Progenitor cell of endocrine pancreas (in vitro differentiated cells): ENCODE data around the gene CFL1. TPM values are rescaled to one million over a fixed set of nuclear protein-coding genes. Genes with fewer than 3 reads are reported as not detected.

Experiments
- DNase-seq: peaks from one replicate; pipeline ENCODE4 v3.0.0; 2021; ENCODE audit warnings: low spot score; ENCODE audit not compliant: unreplicated experiment
- H3K27ac Mint-ChIP-seq: 2 replicates; pipeline ENCODE4 v1.8.0; 2021; ENCODE audit warnings: mild to moderate bottlenecking, moderate library complexity, mixed read lengths
- H3K27me3 Mint-ChIP-seq: 2 replicates; pipeline ENCODE4 v1.8.0; 2021; ENCODE audit warnings: mixed read lengths
- H3K36me3 Mint-ChIP-seq: 2 replicates; pipeline ENCODE4 v1.8.0; 2022; ENCODE audit warnings: mixed read lengths; ENCODE audit not compliant: insufficient read depth
- H3K4me1 Mint-ChIP-seq: 2 replicates; pipeline ENCODE4 v1.8.0; 2021; ENCODE audit warnings: low read depth, mixed read lengths
- H3K4me3 Mint-ChIP-seq: 2 replicates; pipeline ENCODE4 v1.8.0; 2021; ENCODE audit warnings: low read depth, mild to moderate bottlenecking, moderate library complexity, mixed read lengths
- H3K9me3 Mint-ChIP-seq: 2 replicates; pipeline ENCODE4 v1.8.0; 2021; ENCODE audit warnings: low read depth, mixed read lengths
- total RNA-seq: library from RNA; stranded (reverse); gene quantifications from 2 replicates; pipeline ENCODE4 v1.2.1, GENCODE V29; 2021
- TF ChIP-seq, protein P1 (sequence below): fragments of 200-600 bp; sonication (generic); IDR thresholded peaks from one replicate; pipeline ENCODE4 v1.5.0; 2021; ENCODE audit warnings: antibody characterized with exemption, mild to moderate bottlenecking; ENCODE audit not compliant: unreplicated experiment

CFL1 gene
- total RNA-seq, 1 donor from 2014 or later, result 890 TPM

DNA sequence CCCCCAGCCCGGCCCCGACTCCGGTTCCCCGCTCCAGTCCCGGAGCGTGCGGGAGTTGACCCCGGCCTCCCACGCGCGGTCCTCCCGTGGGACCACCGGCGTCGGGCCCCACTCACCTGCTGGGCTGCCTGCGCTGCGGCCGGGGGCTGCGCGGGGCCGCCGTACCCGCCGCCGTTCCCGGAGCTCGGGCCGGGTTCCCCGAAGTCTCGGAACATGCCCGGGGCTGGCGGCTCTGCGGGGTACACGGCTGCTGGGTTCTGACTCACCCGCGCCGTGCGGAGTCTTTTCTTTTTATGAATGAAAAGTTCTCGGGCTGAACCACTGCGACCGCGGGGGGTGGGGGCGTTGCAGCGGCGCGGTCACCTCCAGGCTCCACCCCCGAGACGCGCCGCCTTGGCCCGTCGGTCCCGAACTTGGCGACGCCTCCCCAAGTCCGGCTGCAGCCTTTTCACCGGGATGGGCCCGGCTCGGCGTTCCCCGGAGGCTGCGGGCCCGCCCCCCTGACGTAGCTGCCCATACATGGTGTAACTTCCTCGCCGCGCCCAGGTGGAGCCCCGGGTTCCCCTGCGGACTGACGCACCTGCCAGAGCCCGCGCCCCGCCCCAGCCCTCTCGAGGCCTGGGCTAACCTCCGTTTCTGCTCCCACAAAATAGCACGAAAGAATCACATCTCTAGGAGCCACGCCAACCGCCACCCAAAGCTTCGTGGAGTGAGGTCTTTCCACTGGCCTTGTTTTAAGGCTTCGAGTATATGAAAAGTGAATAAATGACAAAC is 42.3 kb upstream of the CFL1 start, which contains the start of gene FOSL1:
Gene FOSL1, minus strand, starts transcription at position 264 of the 774 bp plus-strand sequence. Its CDS starts 49 bp downstream, at position 215.
- TF ChIP-seq, protein P1, sequence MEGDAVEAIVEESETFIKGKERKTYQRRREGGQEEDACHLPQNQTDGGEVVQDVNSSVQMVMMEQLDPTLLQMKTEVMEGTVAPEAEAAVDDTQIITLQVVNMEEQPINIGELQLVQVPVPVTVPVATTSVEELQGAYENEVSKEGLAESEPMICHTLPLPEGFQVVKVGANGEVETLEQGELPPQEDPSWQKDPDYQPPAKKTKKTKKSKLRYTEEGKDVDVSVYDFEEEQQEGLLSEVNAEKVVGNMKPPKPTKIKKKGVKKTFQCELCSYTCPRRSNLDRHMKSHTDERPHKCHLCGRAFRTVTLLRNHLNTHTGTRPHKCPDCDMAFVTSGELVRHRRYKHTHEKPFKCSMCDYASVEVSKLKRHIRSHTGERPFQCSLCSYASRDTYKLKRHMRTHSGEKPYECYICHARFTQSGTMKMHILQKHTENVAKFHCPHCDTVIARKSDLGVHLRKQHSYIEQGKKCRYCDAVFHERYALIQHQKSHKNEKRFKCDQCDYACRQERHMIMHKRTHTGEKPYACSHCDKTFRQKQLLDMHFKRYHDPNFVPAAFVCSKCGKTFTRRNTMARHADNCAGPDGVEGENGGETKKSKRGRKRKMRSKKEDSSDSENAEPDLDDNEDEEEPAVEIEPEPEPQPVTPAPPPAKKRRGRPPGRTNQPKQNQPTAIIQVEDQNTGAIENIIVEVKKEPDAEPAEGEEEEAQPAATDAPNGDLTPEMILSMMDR, result no peak
- Mint-ChIP-seq H3K27me3 (peaks cover 73% of the 10 kb centered on the region), H3K4me1 (peaks cover 1% of the 10 kb centered on the region), H3K9me3 (no peaks in the 10 kb centered on the region), H3K4me3 (peak within 1 kb of the TSS; percentile 62), H3K27ac (peak within 1 kb of the TSS; percentile 85), H3K36me3 (no peaks in the 10 kb centered on the region)
- DNase-seq, result peak; percentile 64

DNA sequence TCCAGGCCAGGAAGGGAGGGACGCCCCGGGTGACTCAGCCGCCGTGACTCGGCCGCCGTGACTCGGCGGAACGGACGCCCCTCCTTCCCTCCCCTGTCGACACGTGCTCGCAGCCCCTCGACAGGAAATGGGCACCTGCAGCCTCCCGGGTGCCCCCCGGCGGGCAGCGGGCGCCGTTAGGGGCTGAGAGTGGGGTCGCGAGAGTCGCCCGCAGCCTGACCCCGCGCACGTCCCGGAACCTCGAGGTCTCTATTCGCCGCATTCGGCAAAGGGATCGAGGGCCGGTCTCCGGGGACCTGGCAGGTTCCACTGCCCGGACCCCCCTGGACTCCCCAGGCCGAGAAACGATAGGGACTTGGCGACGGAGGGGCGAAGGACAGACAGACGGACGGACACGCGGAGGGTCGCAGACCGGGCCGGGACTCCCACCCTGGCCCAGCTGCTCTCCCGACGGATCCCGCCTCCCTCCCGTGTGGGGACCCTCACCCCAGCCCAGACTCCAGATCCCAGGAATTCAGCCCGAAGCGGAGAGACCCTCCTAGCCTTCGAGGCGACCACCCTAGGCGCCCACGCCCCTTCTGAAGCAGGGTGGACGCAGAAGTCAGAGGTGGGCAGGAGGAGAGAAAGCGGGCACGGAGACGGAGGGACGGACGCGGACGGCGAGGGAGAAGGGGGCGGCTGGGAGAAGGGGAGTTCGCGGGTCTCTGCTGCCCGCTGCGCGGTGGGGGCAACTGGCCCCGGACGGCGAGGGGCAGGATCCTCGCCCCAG is 41.6 kb upstream of the CFL1 start:
- peak overlapping the region; percentile 62 for H3K4me3 Mint-ChIP-seq
- no peak overlapping the region for H3K27ac Mint-ChIP-seq
- H3K9me3 Mint-ChIP-seq, result no peaks in the 10 kb centered on the region
- peaks cover 76% of the 10 kb centered on the region for H3K27me3 Mint-ChIP-seq
- no peak for DNase-seq
- peaks cover 1% of the 10 kb centered on the region for H3K4me1 Mint-ChIP-seq
- H3K36me3 Mint-ChIP-seq, result no peaks in the 10 kb centered on the region
- TF ChIP-seq, protein P1, result no peak

DNA sequence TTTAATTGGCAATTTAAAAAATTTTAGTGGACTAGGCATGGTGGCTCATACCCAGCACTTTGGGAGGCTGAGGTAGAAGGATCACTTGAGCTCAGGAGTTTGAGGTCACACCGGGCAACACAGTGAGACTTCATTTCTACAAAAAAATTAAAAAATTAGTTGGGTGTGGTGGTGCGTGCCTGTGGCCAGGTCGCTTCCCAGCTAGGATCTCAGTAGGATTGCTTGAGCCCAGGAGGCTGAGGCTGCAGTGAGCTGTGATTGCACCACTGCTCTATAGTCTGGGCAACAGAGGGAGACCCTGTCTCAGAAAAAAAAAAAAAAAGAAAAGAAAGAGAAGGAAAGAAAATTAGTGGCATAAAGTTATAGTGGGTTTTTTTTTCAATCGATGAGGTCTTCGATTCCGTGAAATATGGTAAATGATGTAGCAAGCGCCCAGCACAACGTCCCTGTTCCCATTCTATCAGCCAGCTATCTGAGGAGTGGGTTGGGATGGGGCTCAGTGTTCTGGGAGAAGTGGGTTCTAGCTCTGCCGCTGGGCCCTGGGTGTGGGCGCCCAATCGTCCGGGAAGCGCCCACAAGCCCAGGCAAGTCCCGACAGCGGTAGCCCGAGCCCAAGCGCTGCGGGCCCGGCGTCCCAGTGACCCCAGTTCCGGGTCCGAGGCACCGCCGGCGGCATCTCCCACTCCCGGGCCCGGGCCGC is 40.8 kb upstream of the CFL1 start:
- peak overlapping the region; percentile 81 for H3K27ac Mint-ChIP-seq
- DNase-seq, result no peak
- H3K4me3 Mint-ChIP-seq, result peak overlapping the region; percentile 62

DNA sequence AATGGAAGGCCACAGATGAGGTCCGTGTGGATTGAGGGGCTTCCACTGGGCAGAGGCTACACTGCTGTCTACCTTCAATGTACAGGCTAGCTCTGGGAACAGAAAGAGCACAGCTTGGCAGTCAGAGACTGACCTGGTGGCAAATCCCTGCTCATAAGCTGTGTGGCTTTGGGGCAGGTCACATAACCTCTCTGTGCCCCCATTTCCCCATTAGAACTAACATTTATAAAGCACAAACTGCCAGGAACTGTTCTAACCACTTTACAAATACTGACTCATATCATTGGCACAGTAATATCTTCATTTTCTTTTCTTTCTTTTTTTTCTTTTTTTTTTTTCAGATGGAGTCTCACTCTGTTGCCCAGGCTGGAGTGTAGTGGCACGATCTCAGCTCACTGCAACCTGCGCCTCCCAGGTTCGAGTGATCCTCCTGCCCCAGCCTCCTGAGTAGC is 39.1 kb upstream of the CFL1 start:
- Mint-ChIP-seq H3K4me3 (no peak overlapping the region), H3K27me3 (peaks cover 64% of the 10 kb centered on the region), H3K4me1 (peaks cover 6% of the 10 kb centered on the region), H3K9me3 (no peaks in the 10 kb centered on the region), H3K36me3 (no peaks in the 10 kb centered on the region), H3K27ac (no peak overlapping the region)
- DNase-seq, result no peak
- TF ChIP-seq, protein P1, result no peak

More for the DNA sequence above, 40.8 kb upstream of the CFL1 start:
- Mint-ChIP-seq H3K4me1 (peaks cover 1% of the 10 kb centered on the region), H3K27me3 (peaks cover 71% of the 10 kb centered on the region), H3K9me3 (no peaks in the 10 kb centered on the region), H3K36me3 (no peaks in the 10 kb centered on the region)
- TF ChIP-seq, protein P1, result no peak
